Measurements from ENCODE around the gene CHCHD6.

Gene CHCHD6

DNA sequence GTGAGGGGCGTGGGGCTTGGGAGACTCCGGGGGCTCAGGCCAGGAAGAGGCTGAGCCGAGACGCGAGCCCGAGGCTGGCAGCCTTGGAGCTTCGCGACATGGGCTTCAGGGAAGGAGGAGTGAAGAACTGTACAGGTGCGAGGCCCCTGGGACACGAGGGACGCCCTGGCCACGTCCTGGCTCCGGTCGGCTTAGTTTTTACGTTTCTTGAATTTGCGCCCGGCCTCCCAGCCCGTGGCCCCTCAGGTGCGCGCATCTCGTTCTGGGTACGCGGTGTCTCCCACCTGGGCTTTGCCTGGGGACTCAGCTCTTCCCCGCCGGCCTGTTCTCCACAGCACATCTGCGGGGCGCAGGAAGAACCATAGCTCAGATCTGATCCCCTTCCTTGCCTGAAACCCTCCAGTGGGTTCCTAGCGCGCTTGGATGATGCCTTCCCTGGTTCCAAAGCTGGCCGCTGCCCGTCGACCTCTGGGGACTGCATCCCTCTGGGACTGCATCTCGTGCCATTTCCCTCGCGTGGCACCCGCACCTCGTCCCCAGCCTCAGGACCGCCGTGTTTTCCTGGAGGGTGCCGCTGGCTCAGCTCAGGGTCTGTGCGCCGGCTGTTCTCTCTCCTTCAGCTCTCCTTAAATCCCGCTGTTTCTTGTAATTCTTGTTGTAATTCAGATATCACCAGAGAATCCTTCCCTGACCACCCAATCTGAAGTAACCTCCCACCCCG lies 614 bp downstream of the CHCHD6 start:
- TF ChIP-seq SIN3A (IDR thresholded peaks at IDR 0.05; ENCODE audit: borderline replicate concordance, insufficient read depth, low read length) = no peak
- no peak for TF ChIP-seq TAF1 (IDR thresholded peaks at IDR 0.05; ENCODE audit: borderline replicate concordance, insufficient read depth, low read length)
- no peak for TF ChIP-seq POLR2AphosphoS5 (IDR thresholded peaks at IDR 0.05; ENCODE audit: low read depth, low read length)
- TF ChIP-seq FOXP2 (optimal IDR thresholded peaks at IDR 0.05; ENCODE audit: borderline replicate concordance, extremely low read depth, extremely low read length, insufficient read depth) = no peak
- TF ChIP-seq, protein P1, sequence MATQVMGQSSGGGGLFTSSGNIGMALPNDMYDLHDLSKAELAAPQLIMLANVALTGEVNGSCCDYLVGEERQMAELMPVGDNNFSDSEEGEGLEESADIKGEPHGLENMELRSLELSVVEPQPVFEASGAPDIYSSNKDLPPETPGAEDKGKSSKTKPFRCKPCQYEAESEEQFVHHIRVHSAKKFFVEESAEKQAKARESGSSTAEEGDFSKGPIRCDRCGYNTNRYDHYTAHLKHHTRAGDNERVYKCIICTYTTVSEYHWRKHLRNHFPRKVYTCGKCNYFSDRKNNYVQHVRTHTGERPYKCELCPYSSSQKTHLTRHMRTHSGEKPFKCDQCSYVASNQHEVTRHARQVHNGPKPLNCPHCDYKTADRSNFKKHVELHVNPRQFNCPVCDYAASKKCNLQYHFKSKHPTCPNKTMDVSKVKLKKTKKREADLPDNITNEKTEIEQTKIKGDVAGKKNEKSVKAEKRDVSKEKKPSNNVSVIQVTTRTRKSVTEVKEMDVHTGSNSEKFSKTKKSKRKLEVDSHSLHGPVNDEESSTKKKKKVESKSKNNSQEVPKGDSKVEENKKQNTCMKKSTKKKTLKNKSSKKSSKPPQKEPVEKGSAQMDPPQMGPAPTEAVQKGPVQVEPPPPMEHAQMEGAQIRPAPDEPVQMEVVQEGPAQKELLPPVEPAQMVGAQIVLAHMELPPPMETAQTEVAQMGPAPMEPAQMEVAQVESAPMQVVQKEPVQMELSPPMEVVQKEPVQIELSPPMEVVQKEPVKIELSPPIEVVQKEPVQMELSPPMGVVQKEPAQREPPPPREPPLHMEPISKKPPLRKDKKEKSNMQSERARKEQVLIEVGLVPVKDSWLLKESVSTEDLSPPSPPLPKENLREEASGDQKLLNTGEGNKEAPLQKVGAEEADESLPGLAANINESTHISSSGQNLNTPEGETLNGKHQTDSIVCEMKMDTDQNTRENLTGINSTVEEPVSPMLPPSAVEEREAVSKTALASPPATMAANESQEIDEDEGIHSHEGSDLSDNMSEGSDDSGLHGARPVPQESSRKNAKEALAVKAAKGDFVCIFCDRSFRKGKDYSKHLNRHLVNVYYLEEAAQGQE (IDR thresholded peaks at IDR 0.05; ENCODE audit: insufficient read depth in 1 of 2, low read depth in 2 of 2, low read length in 2 of 2) = no peak

DNA sequence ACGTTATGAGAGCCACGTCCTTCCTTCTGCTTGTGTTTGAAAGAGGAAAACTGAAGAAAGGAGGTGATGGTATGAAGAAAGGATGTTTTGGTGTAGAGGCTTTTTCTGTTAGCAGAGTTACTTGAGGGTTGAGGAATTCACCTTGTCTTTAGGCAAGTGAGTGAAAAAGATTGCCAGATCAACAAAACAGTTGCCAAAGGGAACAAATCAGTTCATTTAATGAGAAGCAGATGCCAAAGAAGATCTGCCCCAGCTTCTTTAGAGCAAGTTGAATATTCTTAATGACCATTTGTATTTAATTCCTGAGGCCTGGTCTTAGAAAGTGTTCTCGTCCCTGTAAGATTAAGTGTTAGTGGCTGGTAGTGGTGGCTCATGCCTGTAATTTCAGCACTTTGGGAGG lies 2.6 kb downstream of the CHCHD6 start:
- TF ChIP-seq, protein P1 (IDR thresholded peaks at IDR 0.05; ENCODE audit: insufficient read depth in 1 of 2, low read depth in 2 of 2, low read length in 2 of 2) = no peak
- TF ChIP-seq FOXP2 (optimal IDR thresholded peaks at IDR 0.05; ENCODE audit: borderline replicate concordance, extremely low read depth, extremely low read length, insufficient read depth) (no peak), SIN3A (IDR thresholded peaks at IDR 0.05; ENCODE audit: borderline replicate concordance, insufficient read depth, low read length) (no peak), POLR2AphosphoS5 (IDR thresholded peaks at IDR 0.05; ENCODE audit: low read depth, low read length) (no peak), TAF1 (IDR thresholded peaks at IDR 0.05; ENCODE audit: borderline replicate concordance, insufficient read depth, low read length) (no peak)

DNA sequence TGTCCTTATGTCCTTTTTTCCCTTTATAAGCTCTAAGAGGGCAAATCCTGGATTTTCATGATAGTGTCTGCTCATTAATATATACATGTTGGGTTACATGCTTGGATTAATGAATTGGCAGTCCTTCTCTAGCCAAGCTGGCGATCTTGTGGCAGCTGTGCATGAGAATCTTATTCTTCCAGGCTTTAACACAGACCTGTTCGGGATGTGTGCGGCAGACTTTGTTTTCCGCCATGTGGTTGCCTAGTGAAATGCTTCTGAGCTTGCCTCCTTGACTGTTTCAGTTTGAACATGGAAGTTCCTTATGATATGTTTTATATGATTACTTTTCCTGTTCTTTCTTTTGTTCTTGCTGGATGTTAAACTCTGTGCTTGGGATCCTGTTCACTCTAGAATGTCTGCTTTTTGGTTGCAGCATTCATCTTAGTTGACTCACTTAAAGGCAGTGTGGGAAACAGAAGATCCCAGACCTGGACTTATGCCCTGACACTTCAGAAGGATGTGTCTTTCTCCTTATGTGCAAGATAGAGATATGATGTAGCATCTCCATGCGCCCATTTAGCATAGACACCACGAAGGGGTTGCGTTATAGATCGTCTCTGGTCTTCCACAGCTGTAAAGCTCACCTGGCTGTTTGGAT lies 7.2 kb downstream of the CHCHD6 start:
- TF ChIP-seq POLR2AphosphoS5 (IDR thresholded peaks at IDR 0.05; ENCODE audit: low read depth, low read length) (no peak), TAF1 (IDR thresholded peaks at IDR 0.05; ENCODE audit: borderline replicate concordance, insufficient read depth, low read length) (no peak), FOXP2 (optimal IDR thresholded peaks at IDR 0.05; ENCODE audit: borderline replicate concordance, extremely low read depth, extremely low read length, insufficient read depth) (no peak), SIN3A (IDR thresholded peaks at IDR 0.05; ENCODE audit: borderline replicate concordance, insufficient read depth, low read length) (no peak)
- TF ChIP-seq, protein P1 (IDR thresholded peaks at IDR 0.05; ENCODE audit: insufficient read depth in 1 of 2, low read depth in 2 of 2, low read length in 2 of 2) = no peak

DNA sequence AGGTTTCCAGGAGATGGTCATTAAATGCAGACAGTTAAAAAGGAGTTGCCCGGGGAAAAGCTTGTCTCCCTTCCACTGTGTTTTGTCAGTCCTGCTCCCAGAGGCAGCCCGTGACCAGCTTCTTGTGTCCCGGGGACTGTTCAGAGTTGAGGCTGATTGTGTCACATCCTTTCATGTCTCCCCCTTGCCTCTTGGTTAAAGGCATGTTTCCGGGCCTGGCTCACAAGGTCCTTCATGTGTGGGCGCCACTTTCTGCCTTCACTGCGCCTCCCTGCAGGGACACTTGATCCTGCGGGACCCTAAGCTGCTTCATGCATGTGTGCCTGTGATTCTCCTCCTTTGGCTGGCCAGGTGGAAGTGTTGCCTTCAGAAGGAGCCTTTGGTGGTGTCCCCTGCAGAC lies 9.2 kb downstream of the CHCHD6 start:
- TF ChIP-seq SIN3A (IDR thresholded peaks at IDR 0.05; ENCODE audit: borderline replicate concordance, insufficient read depth, low read length) (no peak), FOXP2 (optimal IDR thresholded peaks at IDR 0.05; ENCODE audit: borderline replicate concordance, extremely low read depth, extremely low read length, insufficient read depth) (no peak), POLR2AphosphoS5 (IDR thresholded peaks at IDR 0.05; ENCODE audit: low read depth, low read length) (no peak), TAF1 (IDR thresholded peaks at IDR 0.05; ENCODE audit: borderline replicate concordance, insufficient read depth, low read length) (no peak)
- TF ChIP-seq, protein P1 (IDR thresholded peaks at IDR 0.05; ENCODE audit: insufficient read depth in 1 of 2, low read depth in 2 of 2, low read length in 2 of 2) = no peak
